HepG2 (cell line): Measurements from ENCODE around the gene SOX4. TPM values are rescaled to one million over a fixed set of nuclear protein-coding genes. Genes with fewer than 3 reads are reported as not detected.

ENCODE experiments used
- ATAC-seq: fragments of 200-7000 bp; cut with Tn5 transposase; 3 replicates; pipeline ENCODE4 v1.9.1; 2020; ENCODE audit warnings: mild to moderate bottlenecking, moderate library complexity
- BruUV-seq: library from RNA; stranded (reverse); fragments of 400-500 nt; replicated peaks from 2 replicates; lab custom pipeline; 2021; lab: Mats Ljungman, UMichigan
- CTCF ChIA-PET: fragments of 300-600 bp; formaldehyde crosslinking; extraction: SDS; loops from one replicate; lab custom pipeline; 2021; ENCODE audit warnings: low total read pairs, inconsistent platforms, low intra/inter-chr PET ratio; lab: Yijun Ruan, JAX
- POLR2A ChIA-PET: fragments of 350-600 bp; sonication (Branson Sonifier 250); formaldehyde crosslinking; loops from one replicate; lab custom pipeline; 2020; ENCODE audit warnings: antibody characterized with exemption, inconsistent platforms; lab: Yijun Ruan, JAX
- DNase-seq: peaks from one replicate; pipeline ENCODE4 v3.0.0-alpha.2; 2015; ENCODE audit warnings: low spot score
- FAIRE-seq: peaks from 3 replicates; lab custom pipeline; 2011; peaks lifted over from hg19 to GRCh38; lab: Jason Lieb, UNC
- H2AFZ ChIP-seq: one replicate; pipeline ENCODE4 v1.6.1; 2011; ENCODE audit warnings: low read length, inconsistent platforms
- H3K27ac ChIP-seq: fragments of 300-600 bp; 3 replicates; pipeline ENCODE4 v1.8.0; 2011; ENCODE audit warnings: mixed run types, mild to moderate bottlenecking, mixed read lengths, low read length, inconsistent platforms; ENCODE audit not compliant: insufficient read depth; ENCODE audit errors: extremely low read length
- H3K27me3 ChIP-seq, 2 experiments: fragments of 200-600 bp in 1 of 2; 2 replicates in 1 of 2; 3 replicates in 1 of 2; pipeline versions ENCODE4 v1.6.0 to v1.8.0; 2011; ENCODE audit warnings: low read length in 2 of 2, mild to moderate bottlenecking in 2 of 2, moderate library complexity in 2 of 2, inconsistent platforms in 1 of 2; ENCODE audit not compliant: insufficient read depth in 2 of 2, control insufficient read depth in 1 of 2
- H3K36me3 ChIP-seq, 2 experiments: fragments of 200-600 bp in 1 of 2; replicated peaks in 1 of 2; 2 replicates in 1 of 2; 3 replicates in 1 of 2; pipeline versions ENCODE4 v1.5.1 to v1.8.0; 2011; ENCODE audit warnings: low read length in 2 of 2, inconsistent platforms in 1 of 2; ENCODE audit not compliant: insufficient read depth in 2 of 2, control insufficient read depth in 1 of 2
- H3K4me1 ChIP-seq: 2 replicates; pipeline ENCODE4 v1.5.1; 2012; ENCODE audit warnings: low read length, inconsistent platforms; ENCODE audit not compliant: insufficient read depth
- H3K4me2 ChIP-seq: 2 replicates; pipeline ENCODE4 v1.6.0; 2011; ENCODE audit warnings: low read depth, low read length, inconsistent platforms
- H3K4me3 ChIP-seq, 3 experiments: fragments of 200-600 bp in 1 of 3; sonication (generic), shearing (Covaris generic) in 1 of 3; replicated peaks in 1 of 3; 2 replicates each; pipeline ENCODE4 v1.5.1; 2011 to 2016; ENCODE audit warnings: low read length in 3 of 3, inconsistent platforms in 2 of 3, low read depth in 2 of 3, mild to moderate bottlenecking in 2 of 3, control low read depth in 1 of 3, mixed read lengths in 1 of 3; ENCODE audit not compliant: insufficient read depth in 1 of 3
- H3K79me2 ChIP-seq: one replicate; pipeline ENCODE4 v1.6.1; 2011; ENCODE audit warnings: low read length, inconsistent platforms; ENCODE audit not compliant: insufficient read depth
- H3K9ac ChIP-seq: 2 replicates; pipeline ENCODE4 v1.6.0; 2011; ENCODE audit warnings: mild to moderate bottlenecking, low read depth, low read length, inconsistent platforms; ENCODE audit not compliant: insufficient read depth
- H3K9me3 ChIP-seq: 2 replicates; pipeline ENCODE4 v1.5.1; 2012; ENCODE audit warnings: mild to moderate bottlenecking, low read length
- H4K20me1 ChIP-seq: 2 replicates; pipeline ENCODE4 v1.6.0; 2011; ENCODE audit warnings: inconsistent platforms, mild to moderate bottlenecking, low read length, moderate library complexity; ENCODE audit not compliant: insufficient read depth
- CERS6 ChIP-seq: sonication (generic); formaldehyde crosslinking; IDR thresholded peaks from 2 replicates; pipeline ENCODE4 v1.5.0; 2020; ENCODE audit warnings: missing genetic modification reagents
- CHCHD3 ChIP-seq: sonication (generic); formaldehyde crosslinking; IDR thresholded peaks from 2 replicates; pipeline ENCODE4 v1.8.0; 2022; ENCODE audit warnings: mild to moderate bottlenecking, missing genetic modification reagents, moderate library complexity
- DMTF1 ChIP-seq: sonication (generic); formaldehyde crosslinking; IDR thresholded peaks from 2 replicates; pipeline ENCODE4 v1.4.0; 2020; ENCODE audit warnings: mild to moderate bottlenecking, missing genetic modification reagents
- ELF3 ChIP-seq: IDR thresholded peaks from 2 replicates; pipeline ENCODE4 v1.6.1; 2016; ENCODE audit warnings: missing genetic modification reagents, missing compliant biosample characterization
- KLF15 ChIP-seq: sonication (generic); formaldehyde crosslinking; IDR thresholded peaks from 2 replicates; pipeline ENCODE4 v1.8.1; 2023; ENCODE audit warnings: borderline replicate concordance, mild to moderate bottlenecking, inconsistent platforms, missing genetic modification reagents, mixed read lengths
- MAX ChIP-seq: IDR thresholded peaks from 2 replicates; pipeline ENCODE4 v1.6.1; 2012; ENCODE audit warnings: inconsistent platforms
- MED8 ChIP-seq: sonication (generic); formaldehyde crosslinking; IDR thresholded peaks from 2 replicates; pipeline ENCODE4 v1.8.1; 2023; ENCODE audit warnings: mild to moderate bottlenecking, missing genetic modification reagents; ENCODE audit not compliant: insufficient replicate concordance
- RFXAP ChIP-seq: sonication (generic); formaldehyde crosslinking; IDR thresholded peaks from 2 replicates; pipeline ENCODE4 v1.4.0; 2020; ENCODE audit warnings: missing genetic modification reagents, borderline replicate concordance
- STAT5B ChIP-seq: sonication (generic); formaldehyde crosslinking; IDR thresholded peaks from 2 replicates; pipeline ENCODE4 v1.4.0; 2020; ENCODE audit warnings: missing genetic modification reagents
- ZBTB43 ChIP-seq: sonication (generic); formaldehyde crosslinking; conservative IDR thresholded peaks from 2 replicates; pipeline ENCODE4 v1.4.0; 2020; ENCODE audit warnings: missing genetic modification reagents
- ZNF549 ChIP-seq: sonication (generic); formaldehyde crosslinking; IDR thresholded peaks from 2 replicates; pipeline ENCODE4 v1.5.0; 2020; ENCODE audit warnings: missing genetic modification reagents
- ZNF792 ChIP-seq: IDR thresholded peaks from 2 replicates; pipeline ENCODE4 v1.6.1; 2016
- ZSCAN25 ChIP-seq: sonication (generic); formaldehyde crosslinking; IDR thresholded peaks from 2 replicates; pipeline ENCODE4 v1.8.0; 2022; ENCODE audit warnings: mild to moderate bottlenecking, missing genetic modification reagents
- ZUFSP ChIP-seq: sonication (generic); formaldehyde crosslinking; IDR thresholded peaks from 2 replicates; pipeline ENCODE4 v1.9.0; 2021; ENCODE audit warnings: missing genetic modification reagents, mild to moderate bottlenecking, borderline replicate concordance
- ZXDC ChIP-seq: sonication (generic); formaldehyde crosslinking; IDR thresholded peaks from 2 replicates; pipeline ENCODE4 v1.5.0; 2020; ENCODE audit warnings: mild to moderate bottlenecking, missing genetic modification reagents
- WGBS: methylation state at CpG from one replicate; pipeline ENCODE4 v1.1.6; 2017; ENCODE audit warnings: low lambda C conversion rate; 5-methylcytosine and 5-hydroxymethylcytosine counted together
- in situ Hi-C: cut with HindIII; loops from 2 replicates; pipeline ENCODE4 v1.10.0; 2017; ENCODE audit warnings: low pct_unique_long_range_greater_than_20kb; ENCODE audit not compliant: extremely low pct_ligation_motif_present
- intact Hi-C: fragments of 100-400 bp; cut with micrococcal nuclease; formaldehyde crosslinking; loops from one replicate; pipeline ENCODE4 v1.10.0; 2022; ENCODE audit not compliant: unreplicated experiment
- polyA plus RNA-seq, 8 experiments: library from polyadenylated mRNA; depleted of rRNA in 3 of 8; stranded (reverse) in 7 of 8; unstranded in 1 of 8; fragments of >200 nt; fragmentation: Illumina TruSeq in 4 of 8; extraction: Trizol in 4 of 8; gene quantifications; 2 replicates each; pipeline versions ENCODE4 v1.2.1 to v1.2.3, GENCODE V29; 2011 to 2016; ENCODE audit warnings: low read depth in 4 of 8, missing spikeins in 1 of 8, mixed read lengths in 1 of 8; ENCODE audit not compliant: insufficient read depth in 1 of 8
- total RNA-seq, 5 experiments: library from RNA; depleted of rRNA; stranded (reverse); fragments of >200 nt; fragmentation: Illumina TruSeq; extraction: Trizol; gene quantifications; 2 replicates each; pipeline ENCODE4 v1.2.3, GENCODE V29; 2016; ENCODE audit warnings: low read depth in 1 of 5

Gene SOX4
- total and polyA plus RNA-seq, 2 of the 13 experiments (the other 11 are each of a cell fraction or from before 2014, with no cell fraction given), result 2.6 to 3.4 TPM

- TF ChIP-seq DMTF1 (CRISPR knock-in tag) (no peak), ZBTB43 (no peak), MAX (no peak), ZSCAN25 (CRISPR knock-in tag) (no peak), ZNF792 (no peak), MED8 (CRISPR knock-in tag) (no peak)
These were observed 33.2 kb downstream of the SOX4 start (continued) for GRCh38 chr6:21626756-21627155.

- WGBS, result 59% methylated on average over 4 of the region's 4 CpGs
- no peaks in the 10 kb centered on the region for H3K79me2 ChIP-seq
- H3K4me3 ChIP-seq, result no peak overlapping the region
- FAIRE-seq (no peak), DNase-seq (no peak), ATAC-seq (no peak)
- intact Hi-C loops, result no loop called here
- H3K27ac ChIP-seq, result no peak overlapping the region
- no peaks in the 10 kb centered on the region for H3K9me3 ChIP-seq
- no peak overlapping the region for H2AFZ ChIP-seq
- H3K36me3 ChIP-seq, result no peaks in the 10 kb centered on the region
- BruUV-seq, result no TSS peak
- ChIA-PET POLR2A (no interaction called here), CTCF (no interaction called here)
- in situ Hi-C loops, result no loop called here
- H3K27me3 ChIP-seq, result no peaks in the 10 kb centered on the region
- H3K9ac ChIP-seq, result no peak overlapping the region
- no peaks in the 10 kb centered on the region for H4K20me1 ChIP-seq
- no peak overlapping the region for H3K4me2 ChIP-seq
- H3K4me1 ChIP-seq, result peaks cover 7% of the 10 kb centered on the region
- no peak for TF ChIP-seq CHCHD3 (CRISPR knock-in tag)
- no peak for TF ChIP-seq RFXAP (CRISPR knock-in tag)
- TF ChIP-seq ELF3, result no peak
- no peak for TF ChIP-seq CERS6 (CRISPR knock-in tag)
- TF ChIP-seq ZXDC (CRISPR knock-in tag), result no peak
- no peak for TF ChIP-seq STAT5B (CRISPR knock-in tag)
- no peak for TF ChIP-seq ZNF549 (CRISPR knock-in tag)
- no peak for TF ChIP-seq ZUFSP
- no peak for TF ChIP-seq KLF15 (CRISPR knock-in tag)
These were observed 34.6 kb downstream of the SOX4 start for GRCh38 chr6:21628160-21628559.
